Fibroblast of lung (primary cell): Measurements from ENCODE around the gene ADAM10. TPM values are rescaled to one million over a fixed set of nuclear protein-coding genes. Genes with fewer than 3 reads are reported as not detected.

Experiments
- DNase-seq, 2 donors: peaks; one replicate each; pipeline versions ENCODE4 v3.0.0 to v3.0.0-alpha.2; 2010; ENCODE audit warnings: low read depth in 2 of 2
- H2AFZ ChIP-seq: 2 replicates; pipeline ENCODE4 v1.5.1; 2012; ENCODE audit warnings: low read length, control low read depth, inconsistent platforms
- H3K27ac ChIP-seq: 2 replicates; pipeline ENCODE4 v1.5.1; 2011; ENCODE audit warnings: low read length, control low read depth; ENCODE audit not compliant: insufficient read depth
- H3K27me3 ChIP-seq: 2 replicates; pipeline ENCODE4 v1.5.1; 2011; ENCODE audit warnings: mild to moderate bottlenecking, low read length; ENCODE audit not compliant: control insufficient read depth, insufficient read depth
- H3K36me3 ChIP-seq: 2 replicates; pipeline ENCODE4 v1.5.1; 2011; ENCODE audit warnings: low read length; ENCODE audit not compliant: control insufficient read depth, insufficient read depth
- H3K4me1 ChIP-seq: 2 replicates; pipeline ENCODE4 v1.5.1; 2011; ENCODE audit warnings: low read length; ENCODE audit not compliant: control insufficient read depth, insufficient read depth; ENCODE audit errors: extremely low read depth
- H3K4me2 ChIP-seq: 2 replicates; pipeline ENCODE4 v1.5.1; 2011; ENCODE audit warnings: low read length, control low read depth; ENCODE audit not compliant: insufficient read depth; ENCODE audit errors: extremely low read depth
- H3K4me3 ChIP-seq, 4 experiments: fragments of 200-600 bp in 1 of 4; sonication (generic) in 1 of 4; replicated peaks in 1 of 4; 2 replicates each; pipeline ENCODE4 v1.5.1; 2011 to 2016; ENCODE audit warnings: low read length in 4 of 4, low read depth in 3 of 4, mild to moderate bottlenecking in 3 of 4, control low read depth in 2 of 4, inconsistent platforms in 1 of 4, mixed read lengths in 1 of 4; ENCODE audit not compliant: insufficient read depth in 1 of 4; ENCODE audit errors: control extremely low read depth in 1 of 4
- H3K79me2 ChIP-seq: 2 replicates; pipeline ENCODE4 v1.5.1; 2012; ENCODE audit warnings: mild to moderate bottlenecking, low read length, inconsistent platforms; ENCODE audit not compliant: control insufficient read depth, insufficient read depth
- H3K9ac ChIP-seq: 2 replicates; pipeline ENCODE4 v1.5.1; 2011; ENCODE audit warnings: mild to moderate bottlenecking, low read length, control low read depth; ENCODE audit not compliant: insufficient read depth
- H3K9me3 ChIP-seq: 2 replicates; pipeline ENCODE4 v1.5.1; 2012; ENCODE audit warnings: low read depth, low read length; ENCODE audit not compliant: control insufficient read depth, insufficient read depth
- H4K20me1 ChIP-seq: 2 replicates; pipeline ENCODE4 v1.5.1; 2011; ENCODE audit warnings: low read length; ENCODE audit not compliant: control insufficient read depth, insufficient read depth; ENCODE audit errors: extremely low read depth
- EZH2 ChIP-seq: IDR thresholded peaks from 2 replicates; pipeline ENCODE4 v1.5.1; 2012; ENCODE audit warnings: low read length, control low read depth, mild to moderate bottlenecking; ENCODE audit errors: missing control alignments
- polyA plus RNA-seq, 2 donors: library from polyadenylated mRNA; depleted of rRNA in 1 of 2; stranded (reverse) in 1 of 2; unstranded in 1 of 2; fragments of >200 nt; gene quantifications; 2 replicates each; pipeline ENCODE4 v1.2.1, GENCODE V29; 2011 to 2012; ENCODE audit warnings: missing spikeins in 1 of 2
- total RNA-seq: library from RNA; depleted of rRNA; stranded (reverse); fragments of >200 nt; gene quantifications from 2 replicates; pipeline ENCODE4 v1.2.1, GENCODE V29; 2014
- TF ChIP-seq, protein P1 (sequence below), 2 donors: IDR thresholded peaks in 1 of 2; conservative IDR thresholded peaks in 1 of 2; 1 replicate in 1 of 2; 2 replicates in 1 of 2; pipeline ENCODE4 v1.5.1; 2011 to 2012; ENCODE audit warnings: low read length in 2 of 2, control low read depth in 1 of 2, inconsistent platforms in 1 of 2, low read depth in 1 of 2, mild to moderate bottlenecking in 1 of 2

The ADAM10 gene
- total and polyA plus RNA-seq, 2 donors (not counting 1 experiment from before 2014, with no cell fraction given) = 224 to 318 TPM

DNA sequence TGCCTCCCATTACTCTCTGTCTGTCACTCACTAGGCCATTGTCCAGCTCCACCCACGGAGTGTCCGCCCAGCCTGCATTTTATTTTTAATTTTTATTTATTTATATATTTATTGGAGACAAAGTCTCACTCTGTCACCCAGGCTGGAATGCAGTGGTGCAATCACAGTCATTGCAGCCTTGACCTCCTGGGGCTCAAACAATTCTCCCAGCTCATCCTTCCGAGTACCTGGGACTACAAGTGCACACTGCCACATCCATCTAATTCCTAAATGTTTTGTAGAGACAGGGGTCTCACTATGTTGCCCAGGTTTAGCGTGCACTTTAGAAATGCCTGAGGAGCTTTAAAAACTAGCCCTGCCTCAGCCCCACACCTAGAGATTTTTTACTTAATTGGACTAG is 176.2 kb downstream of the ADAM10 start:
- no peak overlapping the region for H2AFZ ChIP-seq
- no peak overlapping the region for H3K9ac ChIP-seq
- H3K4me3 ChIP-seq = no peak overlapping the region
- no peak overlapping the region for H3K27ac ChIP-seq
- no peaks in the 10 kb centered on the region for H3K36me3 ChIP-seq
- no peaks in the 10 kb centered on the region for H3K4me1 ChIP-seq
- H4K20me1 ChIP-seq = no peaks in the 10 kb centered on the region
- DNase-seq = no peak
- no peak overlapping the region for H3K4me2 ChIP-seq
- no peaks in the 10 kb centered on the region for H3K9me3 ChIP-seq
- H3K27me3 ChIP-seq = no peaks in the 10 kb centered on the region
- no peak for TF ChIP-seq EZH2
- TF ChIP-seq, protein P1, sequence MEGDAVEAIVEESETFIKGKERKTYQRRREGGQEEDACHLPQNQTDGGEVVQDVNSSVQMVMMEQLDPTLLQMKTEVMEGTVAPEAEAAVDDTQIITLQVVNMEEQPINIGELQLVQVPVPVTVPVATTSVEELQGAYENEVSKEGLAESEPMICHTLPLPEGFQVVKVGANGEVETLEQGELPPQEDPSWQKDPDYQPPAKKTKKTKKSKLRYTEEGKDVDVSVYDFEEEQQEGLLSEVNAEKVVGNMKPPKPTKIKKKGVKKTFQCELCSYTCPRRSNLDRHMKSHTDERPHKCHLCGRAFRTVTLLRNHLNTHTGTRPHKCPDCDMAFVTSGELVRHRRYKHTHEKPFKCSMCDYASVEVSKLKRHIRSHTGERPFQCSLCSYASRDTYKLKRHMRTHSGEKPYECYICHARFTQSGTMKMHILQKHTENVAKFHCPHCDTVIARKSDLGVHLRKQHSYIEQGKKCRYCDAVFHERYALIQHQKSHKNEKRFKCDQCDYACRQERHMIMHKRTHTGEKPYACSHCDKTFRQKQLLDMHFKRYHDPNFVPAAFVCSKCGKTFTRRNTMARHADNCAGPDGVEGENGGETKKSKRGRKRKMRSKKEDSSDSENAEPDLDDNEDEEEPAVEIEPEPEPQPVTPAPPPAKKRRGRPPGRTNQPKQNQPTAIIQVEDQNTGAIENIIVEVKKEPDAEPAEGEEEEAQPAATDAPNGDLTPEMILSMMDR (conservative IDR thresholded peaks at IDR 0.05 in 1 of 2, IDR thresholded peaks at IDR 0.05 in 1 of 2; ENCODE audit: low read depth in 1 of 2, low read length in 2 of 2) = no peak
- H3K79me2 ChIP-seq = no peaks in the 10 kb centered on the region

DNA sequence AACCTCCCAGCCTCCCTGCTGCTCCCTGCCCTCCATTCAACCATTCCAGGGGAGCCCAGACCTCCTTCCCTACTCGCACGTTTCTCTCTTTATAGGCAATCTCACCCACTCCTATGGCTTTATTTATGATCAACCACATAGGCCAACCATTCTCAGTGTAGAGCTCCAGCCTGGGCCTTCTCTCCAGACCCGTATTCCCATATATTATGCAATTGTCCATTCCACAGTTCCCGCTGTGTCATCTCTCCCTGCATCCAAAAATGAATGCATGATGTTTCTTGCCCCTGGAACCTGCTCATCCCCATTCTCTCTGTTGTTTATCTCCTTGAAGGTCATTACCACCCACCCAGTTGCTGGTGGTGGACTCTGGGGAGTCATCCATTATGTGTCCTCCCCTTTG is 177.0 kb downstream of the ADAM10 start:
- H3K9ac ChIP-seq = no peak overlapping the region
- H3K27ac ChIP-seq = no peak overlapping the region
- H3K4me2 ChIP-seq = no peak overlapping the region
- no peaks in the 10 kb centered on the region for H3K9me3 ChIP-seq
- TF ChIP-seq EZH2 = no peak
- TF ChIP-seq, protein P1 (conservative IDR thresholded peaks at IDR 0.05 in 1 of 2, IDR thresholded peaks at IDR 0.05 in 1 of 2; ENCODE audit: low read depth in 1 of 2, low read length in 2 of 2) = no peak
- H3K4me1 ChIP-seq = no peaks in the 10 kb centered on the region
- no peaks in the 10 kb centered on the region for H4K20me1 ChIP-seq
- H3K27me3 ChIP-seq = no peaks in the 10 kb centered on the region
- H2AFZ ChIP-seq = no peak overlapping the region
- DNase-seq = no peak
- H3K79me2 ChIP-seq = no peaks in the 10 kb centered on the region
- H3K4me3 ChIP-seq = no peak overlapping the region
- no peaks in the 10 kb centered on the region for H3K36me3 ChIP-seq

DNA sequence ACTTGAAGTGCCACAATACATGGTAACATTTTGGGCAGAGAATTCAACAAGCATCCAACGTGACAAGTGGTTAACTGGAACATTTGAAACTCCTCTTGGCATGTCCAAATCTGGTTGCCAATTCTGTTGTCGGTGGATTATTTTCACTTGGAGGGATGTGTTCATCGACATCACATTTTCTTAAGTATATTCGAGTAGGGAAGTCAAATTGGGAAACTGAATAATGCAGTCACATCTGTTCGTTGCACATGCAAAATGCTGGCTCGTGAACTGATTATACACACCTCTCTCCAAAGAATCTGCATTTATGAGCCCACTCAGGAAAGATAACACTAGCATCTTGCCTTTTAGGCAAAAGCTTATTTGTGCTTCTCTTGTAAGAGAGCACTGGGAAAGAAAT is 178.0 kb downstream of the ADAM10 start:
- Histone ChIP-seq H3K27me3 (no peaks in the 10 kb centered on the region), H3K79me2 (no peaks in the 10 kb centered on the region), H2AFZ (no peak overlapping the region), H3K4me3 (no peak overlapping the region), H3K4me1 (no peaks in the 10 kb centered on the region), H3K36me3 (no peaks in the 10 kb centered on the region), H4K20me1 (no peaks in the 10 kb centered on the region), H3K9me3 (no peaks in the 10 kb centered on the region), H3K9ac (no peak overlapping the region), H3K4me2 (no peak overlapping the region), H3K27ac (no peak overlapping the region)
- TF ChIP-seq, protein P1 (conservative IDR thresholded peaks at IDR 0.05 in 1 of 2, IDR thresholded peaks at IDR 0.05 in 1 of 2; ENCODE audit: low read depth in 1 of 2, low read length in 2 of 2) = no peak
- TF ChIP-seq EZH2 = no peak
- DNase-seq = no peak
